Keratinocyte (primary cell): ENCODE results near the gene RAD21L1.

Experiments used
- CTCF ChIP-seq, 3 experiments: IDR thresholded peaks in 1 of 3; conservative IDR thresholded peaks in 1 of 3; optimal IDR thresholded peaks in 1 of 3; 2 replicates in 2 of 3; 3 replicates in 1 of 3; pipeline versions ENCODE3 to v1.5.1; 2011; ENCODE audit warnings: low read length in 3 of 3, mild to moderate bottlenecking in 3 of 3, moderate library complexity in 2 of 3, control low read depth in 1 of 3, inconsistent platforms in 1 of 3; ENCODE audit not compliant: insufficient read depth in 2 of 3; ENCODE audit errors: extremely low read depth in 1 of 3
- EZH2 ChIP-seq: IDR thresholded peaks from one replicate; pipeline ENCODE4 v1.6.1; 2012; ENCODE audit warnings: inconsistent platforms, mild to moderate bottlenecking, low read length, moderate library complexity

DNA sequence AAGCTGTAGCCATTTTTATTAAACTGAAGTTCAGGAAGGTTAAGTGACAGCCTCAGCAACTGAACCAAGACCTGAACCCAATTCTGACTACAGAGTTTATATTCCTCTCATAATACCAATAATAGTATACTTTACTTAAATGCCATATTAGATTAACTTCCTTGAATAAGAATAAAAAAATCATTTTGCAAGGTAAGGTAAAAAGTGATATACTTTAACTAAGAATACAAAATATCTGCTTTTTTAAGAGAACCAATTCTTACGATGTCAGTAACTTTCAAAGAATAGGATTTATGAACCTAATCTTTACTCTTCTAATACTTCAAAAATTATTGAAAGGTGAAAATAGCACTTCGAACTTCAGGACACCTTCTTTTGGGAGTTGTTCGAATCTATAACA lies 3.7 kb downstream of the RAD21L1 start:
- TF ChIP-seq CTCF (optimal IDR thresholded peaks at IDR 0.05 in 1 of 3, IDR thresholded peaks at IDR 0.05 in 1 of 3, conservative IDR thresholded peaks at IDR 0.05 in 1 of 3; ENCODE audit: extremely low read depth in 1 of 3, insufficient read depth in 2 of 3, low read length in 3 of 3) (no peak), EZH2 (no peak)
